ENCODE results near the gene PLOD1.

Gene PLOD1

DNA sequence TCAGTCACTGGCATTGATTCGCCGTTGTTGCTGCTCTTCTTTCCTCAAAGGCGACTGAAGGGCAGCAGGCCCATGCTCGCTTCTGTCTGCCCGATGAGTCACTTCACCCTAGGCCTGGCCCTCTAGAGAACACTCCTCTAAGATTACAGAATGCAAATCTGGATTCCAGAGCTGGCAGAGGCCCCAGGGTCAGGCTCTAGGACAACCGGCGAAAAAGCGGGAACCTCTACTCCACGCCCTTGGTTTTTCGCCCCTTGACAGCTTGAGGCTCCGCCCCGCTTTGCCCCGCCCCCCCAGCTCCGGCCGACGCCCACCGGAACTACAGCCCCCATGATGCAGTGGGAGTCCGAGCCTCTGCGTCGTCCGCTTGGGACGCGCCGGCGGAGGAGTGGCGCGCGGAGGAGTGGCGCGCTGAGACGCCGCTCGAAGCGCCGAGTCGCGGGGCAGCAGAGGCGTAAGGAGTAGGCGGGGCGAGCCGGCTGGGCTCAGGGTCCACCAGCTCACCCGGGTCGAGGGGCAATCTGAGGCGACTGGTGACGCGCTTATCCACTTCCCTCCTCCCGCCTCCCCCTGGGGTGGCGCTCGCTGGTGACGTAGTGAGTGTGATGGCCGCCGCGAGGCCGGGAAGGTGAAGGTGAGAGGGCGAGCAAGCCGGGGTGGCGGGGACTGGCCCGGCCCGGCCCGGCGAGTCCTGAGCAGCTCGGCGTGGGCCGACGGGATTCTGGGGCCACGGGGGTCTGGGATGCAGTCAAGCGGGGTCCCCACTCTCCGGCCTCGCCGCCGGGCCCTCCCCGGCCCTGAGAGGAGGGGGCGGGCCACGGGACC is 45.5 kb downstream of the PLOD1 start, which contains the start of gene MFN2:
MFN2 (plus strand) TSS at position 594 of the 825 bp plus-strand sequence. CDS start 8,725 bp downstream, outside the sequence.
- peak; percentile 96 for DNase-seq

GRCh38 chr1:11980676-11980972 is 46.1 kb downstream of the PLOD1 start:
- no peak for DNase-seq

DNA sequence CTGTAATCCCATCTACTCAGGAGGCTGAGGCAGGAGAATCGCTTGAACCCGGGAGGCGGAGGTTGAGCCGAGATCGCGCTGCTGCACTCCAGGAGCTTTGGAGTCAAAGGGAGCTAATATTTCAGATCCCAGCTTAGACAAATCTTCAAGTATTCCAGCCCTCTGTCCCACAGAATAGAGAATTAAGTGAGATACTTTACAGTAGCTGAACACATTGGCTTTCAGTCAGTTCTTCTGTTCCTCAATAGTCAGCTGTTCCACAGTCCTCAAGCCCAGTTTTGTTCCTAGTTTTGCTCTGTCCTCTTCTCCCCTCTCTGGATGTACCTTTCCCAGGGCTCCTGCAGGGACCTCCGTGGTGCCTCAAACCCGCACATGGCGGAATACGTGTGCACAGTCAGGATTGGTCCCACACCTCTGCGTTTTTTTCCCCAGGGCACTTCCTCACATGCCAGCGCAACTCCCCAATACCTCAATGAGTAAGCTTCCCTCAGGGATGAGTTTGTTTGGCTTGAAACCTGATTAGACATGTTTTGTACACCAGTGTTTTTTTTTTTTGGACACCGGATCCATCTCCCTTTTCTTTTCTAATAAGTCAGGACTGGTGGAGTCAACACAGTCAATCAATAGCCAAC is 47.0 kb downstream of the PLOD1 start:
- no peak for DNase-seq

DNA sequence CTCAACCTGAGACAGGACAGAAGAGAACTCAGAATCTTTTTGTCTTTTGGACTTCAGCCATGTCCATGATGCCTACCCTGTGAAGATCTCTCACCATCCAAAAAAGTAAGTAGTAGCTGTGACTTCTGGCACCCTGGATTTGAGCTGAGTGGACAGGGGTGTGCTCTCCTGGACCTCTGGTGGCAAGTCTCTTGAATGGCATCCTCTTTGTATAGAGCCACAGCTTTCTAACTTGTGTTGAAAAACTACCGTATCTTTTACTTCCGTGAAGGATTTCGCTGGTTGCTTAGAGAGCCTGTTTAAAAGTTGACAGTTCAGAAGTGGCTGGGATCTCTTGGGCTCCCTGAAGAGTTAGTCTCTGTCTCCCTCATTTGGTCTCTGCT is 47.5 kb downstream of the PLOD1 start:
- DNase-seq = peak; percentile 16

DNA sequence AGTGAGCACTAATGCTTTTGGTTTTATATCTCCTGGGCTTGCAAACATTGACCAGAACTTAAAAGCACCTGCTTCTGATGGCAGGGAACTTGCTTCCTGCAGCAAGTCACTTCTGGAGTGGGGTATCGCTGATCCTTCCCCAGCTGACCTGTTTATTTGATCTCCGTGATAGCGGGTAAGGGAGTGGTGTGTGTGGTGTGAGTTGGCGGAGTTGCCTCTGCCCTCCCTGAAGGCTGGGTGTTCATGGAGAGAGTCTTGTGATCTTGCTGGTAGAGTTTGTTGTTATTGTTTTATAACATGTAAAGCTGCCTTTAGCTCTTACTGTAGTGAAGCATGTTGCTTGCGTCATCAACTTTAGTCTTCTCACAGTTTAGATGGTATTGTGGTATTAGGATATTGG is 49.6 kb downstream of the PLOD1 start:
- DNase-seq = no peak

DNA sequence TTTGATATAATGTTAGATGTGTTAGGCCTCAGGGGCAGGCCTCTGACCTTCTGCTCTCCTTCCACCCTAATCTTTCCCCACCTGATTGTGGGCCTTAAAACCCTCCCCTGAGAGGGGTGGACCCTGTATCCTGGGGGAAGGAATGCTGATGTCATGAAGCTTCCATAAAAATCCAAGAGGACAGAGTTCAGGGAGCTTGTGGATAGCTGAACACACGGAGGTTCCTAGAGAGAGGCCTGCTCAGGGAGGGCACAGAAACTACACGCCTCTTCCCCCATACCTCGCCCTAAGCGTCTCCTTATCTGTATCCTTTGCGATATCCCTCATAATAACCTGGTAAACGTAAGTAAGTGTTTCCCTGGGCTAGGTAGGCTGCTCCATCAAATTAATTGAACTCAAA is 50.1 kb downstream of the PLOD1 start:
- no peak for DNase-seq

DNA sequence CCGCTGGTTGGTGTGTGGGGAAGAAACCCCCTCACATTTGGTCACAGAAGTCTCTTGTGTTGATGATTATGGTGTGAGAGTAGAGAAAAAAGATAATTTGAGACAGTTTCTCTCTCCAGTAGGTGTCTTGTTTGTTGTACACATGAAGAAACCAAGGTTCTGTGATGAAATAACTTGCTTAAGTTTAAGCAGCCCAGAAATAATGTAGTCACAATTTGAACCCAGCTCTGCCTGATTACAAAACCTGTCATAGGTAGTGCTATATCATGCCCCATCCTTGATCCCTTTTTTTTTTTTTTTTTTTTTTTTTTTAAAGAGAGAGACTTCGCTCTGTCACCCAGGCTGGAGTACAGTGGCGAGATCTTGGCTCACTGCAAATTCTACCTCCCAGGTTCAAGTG is 50.7 kb downstream of the PLOD1 start:
- no peak for DNase-seq

DNA sequence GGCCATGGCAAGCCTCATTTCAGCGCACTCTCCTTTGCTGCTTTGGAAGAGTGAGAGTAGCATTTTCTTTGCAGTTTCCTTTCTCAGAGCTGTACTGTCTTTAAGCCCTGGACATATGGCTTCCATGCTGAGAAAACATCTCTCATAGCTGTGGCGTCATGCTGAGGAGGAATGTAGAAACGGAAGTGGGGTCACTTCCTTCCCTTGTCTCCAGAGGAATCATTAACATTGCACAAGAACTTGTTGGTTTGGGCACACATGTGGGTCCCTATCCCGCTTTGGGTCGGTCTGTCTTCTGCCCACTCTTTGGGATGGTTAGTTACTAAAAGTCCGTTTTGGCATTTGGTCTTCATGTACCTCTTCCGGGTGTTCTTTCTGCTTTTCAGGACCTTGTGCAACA is 51.3 kb downstream of the PLOD1 start:
- no peak for DNase-seq

DNA sequence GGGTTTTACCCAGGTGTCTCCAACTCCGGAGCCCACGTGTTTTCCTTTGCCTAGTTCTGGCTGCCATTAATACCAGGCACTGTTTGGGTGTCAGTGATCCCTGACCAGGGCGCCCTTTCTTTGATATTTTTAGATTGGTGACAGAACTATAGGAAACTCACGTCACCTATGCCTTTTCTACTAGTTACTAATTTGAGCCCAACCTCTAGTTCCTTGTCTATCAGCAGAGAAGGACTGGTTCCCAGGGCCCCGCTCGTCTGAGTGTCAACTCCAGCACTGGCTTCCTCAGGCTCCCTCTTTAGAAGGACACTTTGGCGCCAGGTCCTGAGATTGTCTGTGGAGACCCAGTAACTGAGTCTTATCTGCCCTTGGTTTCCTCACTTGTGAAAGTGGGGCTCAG is 55.2 kb downstream of the PLOD1 start:
- DNase-seq = no peak

- no peak for DNase-seq
These were observed 56.0 kb downstream of the PLOD1 start for GRCh38 chr1:11990303-11991032.

GRCh38 chr1:11991969-11992676 is 57.6 kb downstream of the PLOD1 start:
- no peak for DNase-seq

DNA sequence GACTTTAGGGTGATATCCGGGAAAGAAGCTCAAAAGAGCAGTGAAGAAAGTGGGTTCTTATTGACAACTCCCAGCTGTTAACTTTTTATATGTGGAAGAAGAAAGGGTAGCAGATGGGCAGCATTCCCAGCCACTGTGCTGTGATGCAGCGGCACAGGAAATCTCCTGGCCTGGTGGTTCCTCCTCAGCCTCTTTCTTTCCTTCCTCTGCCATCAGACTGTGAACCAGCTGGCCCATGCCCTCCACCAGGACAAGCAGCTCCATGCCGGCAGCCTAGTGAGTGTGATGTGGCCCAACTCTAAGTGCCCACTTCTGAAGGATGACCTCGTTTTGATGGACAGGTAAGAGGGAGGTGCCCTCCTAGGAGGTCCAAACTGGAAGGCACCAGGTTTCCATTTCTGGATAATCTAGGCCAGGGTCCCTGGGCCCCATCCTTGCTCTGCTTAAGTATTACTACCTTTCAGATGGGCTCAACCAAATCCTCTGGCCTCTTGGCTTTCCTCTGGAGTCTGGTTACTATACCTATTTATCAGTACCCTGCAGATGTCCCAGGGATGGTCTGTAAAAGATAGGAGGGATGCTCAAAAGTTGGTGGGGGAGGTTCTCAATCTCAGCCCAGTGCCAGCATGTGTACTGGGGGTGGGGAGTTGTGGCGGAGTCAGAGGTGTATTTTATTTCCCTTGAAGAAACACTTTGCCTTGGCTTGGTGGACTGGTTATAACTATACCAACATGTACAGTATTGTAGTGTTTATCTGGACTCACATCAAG is 62.7 kb downstream of the PLOD1 start:
- no peak for DNase-seq

- no peak for DNase-seq
These were observed 64.1 kb downstream of the PLOD1 start for GRCh38 chr1:11998636-11999035.

GRCh38 chr1:11999236-11999635 is 64.7 kb downstream of the PLOD1 start:
- no peak for DNase-seq

DNA sequence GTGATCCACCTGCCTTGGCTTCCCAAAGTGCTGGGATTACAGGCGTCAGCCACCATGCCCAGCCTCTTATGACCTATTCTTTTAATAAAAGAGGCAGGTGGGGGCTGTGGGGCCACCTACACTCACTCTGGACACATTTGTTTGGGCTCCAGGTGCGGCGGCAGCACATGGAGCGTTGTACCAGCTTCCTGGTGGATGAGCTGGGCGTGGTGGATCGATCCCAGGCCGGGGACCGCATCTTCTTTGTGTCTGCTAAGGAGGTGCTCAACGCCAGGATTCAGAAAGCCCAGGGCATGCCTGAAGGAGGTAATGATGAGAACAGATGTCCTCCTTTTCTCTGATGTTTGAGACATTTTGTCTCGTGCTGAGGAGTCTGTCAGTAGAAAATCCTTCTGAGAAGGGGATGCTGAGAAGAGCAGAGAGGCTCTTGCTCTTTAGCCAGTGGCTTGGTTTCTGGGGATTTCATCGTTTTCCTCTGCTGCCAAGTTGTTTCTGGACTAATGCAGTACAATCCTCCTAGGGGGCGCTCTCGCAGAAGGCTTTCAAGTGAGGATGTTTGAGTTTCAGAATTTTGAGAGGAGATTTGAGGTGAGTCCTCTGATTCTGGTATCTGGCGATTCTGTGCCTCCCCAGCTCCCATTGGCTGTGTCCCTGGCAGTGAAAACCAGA is 66.9 kb downstream of the PLOD1 start:
- peak; percentile 70 for DNase-seq

DNA sequence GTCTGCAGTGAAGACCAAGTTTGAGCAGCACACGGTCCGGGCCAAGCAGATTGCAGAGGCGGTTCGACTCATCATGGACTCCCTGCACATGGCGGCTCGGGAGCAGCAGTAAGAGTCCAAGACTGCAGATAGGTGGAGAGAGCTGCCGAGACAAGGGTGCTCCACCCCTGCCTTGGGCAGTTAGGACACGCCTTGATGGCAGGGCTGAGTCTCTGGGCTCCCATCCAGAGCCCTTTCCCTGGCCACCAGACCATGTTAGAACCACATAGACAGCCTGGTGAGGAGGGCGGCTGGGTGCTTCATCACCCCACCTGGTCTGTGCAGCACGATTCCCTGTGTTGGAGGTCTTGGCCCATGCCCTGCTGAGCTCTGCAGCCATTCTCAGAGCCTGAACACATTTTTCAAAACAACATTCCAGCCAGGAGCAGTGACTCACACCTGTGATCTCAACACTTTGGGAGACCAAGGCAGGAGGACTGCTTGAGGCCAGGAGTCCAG is 67.5 kb downstream of the PLOD1 start:
- DNase-seq = no peak

- DNase-seq = no peak
These were observed 69.2 kb downstream of the PLOD1 start for GRCh38 chr1:12003762-12004161.

GRCh38 chr1:12005488-12006166 is 71.1 kb downstream of the PLOD1 start:
- no peak for DNase-seq

DNA sequence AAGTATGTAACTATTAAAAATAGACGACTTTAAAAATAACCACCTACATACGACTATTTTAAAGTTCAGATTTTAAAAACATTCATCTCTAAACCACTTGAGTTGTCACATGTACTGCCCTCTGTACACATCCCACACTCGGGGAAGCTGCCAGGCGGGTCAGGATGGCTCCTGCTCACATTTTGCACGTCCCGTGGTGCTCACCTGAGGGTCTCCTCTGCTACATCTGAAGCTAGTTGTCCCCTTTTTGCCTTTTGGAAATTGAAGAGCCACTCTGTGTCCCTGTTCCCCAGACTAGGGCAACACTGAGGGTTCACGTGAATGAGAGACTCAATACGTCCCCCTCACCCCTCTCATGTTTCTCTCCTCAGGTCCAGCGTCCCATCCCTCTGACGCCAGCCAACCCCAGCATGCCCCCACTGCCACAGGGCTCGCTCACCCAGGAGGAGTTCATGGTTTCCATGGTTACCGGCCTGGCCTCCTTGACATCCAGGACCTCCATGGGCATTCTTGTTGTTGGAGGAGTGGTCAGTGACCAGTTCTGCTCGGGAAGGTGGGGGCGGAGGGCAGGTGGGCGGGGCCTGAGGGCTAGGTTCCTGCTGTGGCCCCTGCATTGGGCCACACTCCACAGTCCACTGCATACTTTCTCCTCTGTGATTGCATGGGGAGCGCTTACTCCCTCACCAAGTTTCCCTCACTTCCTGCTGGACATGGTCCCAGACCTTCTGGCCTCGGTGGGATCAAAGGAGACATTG is 71.8 kb downstream of the PLOD1 start:
- no peak for DNase-seq

DNA sequence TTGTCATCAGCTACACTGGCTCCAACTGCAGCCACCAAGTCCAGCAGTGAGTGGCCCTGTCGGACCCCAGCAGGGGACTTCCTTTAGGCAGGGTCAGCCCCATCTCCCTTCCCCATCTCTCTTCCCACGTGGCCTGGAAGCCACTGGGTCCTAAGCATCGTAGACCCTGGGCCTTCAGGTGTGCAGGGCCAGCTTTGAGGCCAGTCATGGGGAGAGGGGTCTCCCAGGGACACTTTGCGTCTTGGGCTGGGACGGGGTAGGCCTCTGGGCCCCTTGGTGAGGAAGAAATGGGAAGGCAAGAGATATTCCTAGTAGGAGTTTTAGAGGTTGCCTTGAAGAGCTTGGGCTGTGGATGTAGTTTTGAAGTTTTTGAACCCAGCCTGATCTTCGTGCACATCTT is 72.7 kb downstream of the PLOD1 start:
- no peak for DNase-seq
